HEK293 (cell line): ENCODE measurements around the gene GRK3.

Source experiments
- CTCF ChIP-seq: fragments of 450-650 bp; formaldehyde crosslinking; IDR thresholded peaks from 2 replicates; pipeline ENCODE4 v1.5.1; 2016; ENCODE audit warnings: missing biosample characterization, missing genetic modification characterization
- SALL2 ChIP-seq: fragments of 450-650 bp; formaldehyde crosslinking; IDR thresholded peaks from 2 replicates; pipeline ENCODE4 v1.5.0; 2017; ENCODE audit warnings: missing biosample characterization, mild to moderate bottlenecking, missing genetic modification characterization, borderline replicate concordance
- TCF7L2 ChIP-seq: IDR thresholded peaks from 2 replicates; pipeline ENCODE4 v1.6.1; 2011; ENCODE audit warnings: low read depth, mild to moderate bottlenecking, inconsistent platforms, low read length, moderate library complexity, borderline replicate concordance
- ZFP41 ChIP-seq: fragments of 450-650 bp; formaldehyde crosslinking; IDR thresholded peaks from 2 replicates; pipeline ENCODE4 v1.5.1; 2016; ENCODE audit warnings: missing biosample characterization, missing genetic modification characterization, borderline replicate concordance
- ZNF10 ChIP-seq: fragments of 450-650 bp; formaldehyde crosslinking; IDR thresholded peaks from 2 replicates; pipeline ENCODE4 v1.5.1; 2017; ENCODE audit warnings: missing biosample characterization, missing genetic modification characterization
- ZNF184 ChIP-seq: fragments of 450-650 bp; IDR thresholded peaks from 2 replicates; pipeline ENCODE4 v1.5.1; 2018; ENCODE audit warnings: missing biosample characterization, mild to moderate bottlenecking, missing genetic modification characterization
- ZNF19 ChIP-seq: fragments of 450-650 bp; formaldehyde crosslinking; IDR thresholded peaks from 2 replicates; pipeline ENCODE4; 2016; ENCODE audit warnings: missing biosample characterization, missing genetic modification characterization, low read depth
- ZNF274 ChIP-seq, 2 experiments: fragments of 200-500 bp in 1 of 2; fragments of 450-650 bp in 1 of 2; sonication (Bioruptor generic) in 1 of 2; formaldehyde crosslinking in 1 of 2; IDR thresholded peaks; 2 replicates each; pipeline versions ENCODE4 v1.5.1 to v1.6.1; 2014 to 2016; ENCODE audit warnings: borderline replicate concordance in 1 of 2, inconsistent platforms in 1 of 2, low read length in 1 of 2, missing biosample characterization in 1 of 2, missing genetic modification characterization in 1 of 2
- ZNF292 ChIP-seq: fragments of 450-650 bp; formaldehyde crosslinking; IDR thresholded peaks from 2 replicates; pipeline ENCODE4 v1.5.1; 2016; ENCODE audit warnings: low read depth, missing biosample characterization, missing genetic modification characterization, borderline replicate concordance
- ZNF426 ChIP-seq: fragments of 450-650 bp; formaldehyde crosslinking; IDR thresholded peaks from 2 replicates; pipeline ENCODE4 v1.5.1; 2017; ENCODE audit warnings: missing biosample characterization, missing genetic modification characterization, mild to moderate bottlenecking, inconsistent platforms, moderate library complexity
- ZNF518A ChIP-seq: fragments of 450-650 bp; formaldehyde crosslinking; conservative IDR thresholded peaks from 2 replicates; pipeline ENCODE4 v1.5.1; 2016; ENCODE audit warnings: low read depth, missing biosample characterization, missing genetic modification characterization
- ZNF580 ChIP-seq: fragments of 450-650 bp; formaldehyde crosslinking; IDR thresholded peaks from 2 replicates; pipeline ENCODE4 v1.5.1; 2016; ENCODE audit warnings: missing biosample characterization, missing genetic modification characterization
- ZNF76 ChIP-seq: fragments of 450-650 bp; formaldehyde crosslinking; IDR thresholded peaks from 2 replicates; pipeline ENCODE4; 2016; ENCODE audit warnings: low read depth, missing biosample characterization, missing genetic modification characterization, borderline replicate concordance
- ZNF777 ChIP-seq: fragments of 450-650 bp; formaldehyde crosslinking; IDR thresholded peaks from 2 replicates; pipeline ENCODE4 v1.5.1; 2017; ENCODE audit warnings: missing biosample characterization, missing genetic modification characterization, borderline replicate concordance

- TF ChIP-seq ZNF292 (tag by site-specific recombination) (no peak), CTCF (no peak), ZNF76 (tag by site-specific recombination) (no peak), ZNF580 (tag by site-specific recombination) (no peak), ZNF777 (no peak), SALL2 (no peak), TCF7L2 (no peak), ZFP41 (no peak), ZNF10 (no peak), ZNF426 (tag by site-specific recombination) (no peak), ZNF184 (tag by site-specific recombination) (no peak), ZNF19 (tag by site-specific recombination) (no peak), ZNF274 (IDR thresholded peaks at IDR 0.05; ENCODE audit: low read length) (no peak), ZNF274 (tag by site-specific recombination; IDR thresholded peaks at IDR 0.05; ENCODE audit: borderline replicate concordance) (no peak), ZNF518A (tag by site-specific recombination) (no peak)
These were observed 105.6 kb downstream of the GRK3 start for GRCh38 chr22:25670070-25670461.
